NCI-H2227 treated with DMSO at 0.1 percent for 48 hours (cell line): ENCODE results near the gene MPL.
"Not testable (repeated sequence)": the region's sequence is repeated elsewhere in the genome, so short reads cannot be mapped to it uniquely, and the experiment has no call there.

Source experiments
- DNase-seq: peaks from one replicate; lab custom pipeline; 2025; lab: John Stamatoyannopoulos, UW

Gene MPL

DNA sequence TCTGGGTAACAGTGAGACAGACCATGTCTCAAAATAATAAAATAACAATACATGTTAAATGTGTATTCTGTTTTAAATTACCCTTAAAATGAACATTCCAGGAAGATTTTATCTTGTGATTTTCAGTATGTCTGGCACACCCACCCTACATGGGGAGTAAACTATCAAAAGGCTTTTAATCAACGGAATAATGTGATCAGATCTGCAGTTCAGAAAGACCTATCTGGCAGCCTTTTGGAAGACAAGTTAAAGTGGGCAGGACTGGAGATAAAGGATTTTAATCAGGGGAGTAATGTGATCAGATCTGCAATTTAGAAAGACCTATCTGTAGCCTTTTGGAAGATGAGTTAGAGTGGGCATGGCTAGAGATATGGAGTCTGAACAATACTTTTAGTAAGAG is 41.9 kb downstream of the MPL start:
- no peak for DNase-seq

DNA sequence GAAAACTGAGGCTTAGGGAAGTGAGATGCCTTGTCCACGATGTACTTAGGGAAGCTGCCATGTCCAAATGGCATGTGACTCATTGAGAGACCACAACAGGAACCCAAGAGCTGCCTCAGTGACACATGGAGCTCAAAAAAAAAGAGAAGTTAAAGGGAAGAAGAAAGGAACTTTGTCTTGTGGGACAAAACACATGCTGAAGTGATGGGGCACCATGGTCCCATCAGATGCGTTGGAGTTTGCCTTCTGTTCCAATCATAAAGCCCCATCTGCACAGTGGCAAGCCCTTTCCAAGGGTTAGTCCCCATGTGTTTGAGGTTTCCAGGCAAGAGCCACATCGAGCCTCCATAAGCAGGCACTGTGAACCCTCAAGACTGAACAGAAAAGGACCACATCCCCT is 44.0 kb downstream of the MPL start:
- no peak for DNase-seq

- DNase-seq, result peak; percentile 20
Measured at GRCh38 chr1:43382027-43382779, 44.6 kb downstream of the MPL start.

DNA sequence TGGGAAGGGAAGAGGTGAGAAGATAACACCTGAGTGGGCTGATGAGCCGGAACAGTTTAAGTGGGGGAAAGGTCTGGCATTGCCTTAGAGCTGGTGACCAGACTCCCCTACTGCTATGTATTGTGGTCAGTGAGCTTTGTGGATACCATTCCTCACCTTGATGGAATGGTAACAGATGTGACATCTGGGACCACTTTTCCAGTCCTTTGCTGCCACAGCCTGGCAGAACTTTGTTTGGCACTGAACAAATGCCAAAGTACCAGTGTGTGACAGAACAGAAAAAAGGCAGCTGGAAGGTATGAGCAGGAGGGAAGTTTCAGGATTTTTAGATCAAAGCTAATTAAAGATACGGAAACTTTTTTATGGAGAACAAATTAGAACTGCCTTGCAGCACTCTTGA is 45.8 kb downstream of the MPL start:
- DNase-seq, result no peak

GRCh38 chr1:43386676-43387075 is 49.1 kb downstream of the MPL start:
- DNase-seq, result no peak

- no peak for DNase-seq
Measured at GRCh38 chr1:43387976-43388599, 50.5 kb downstream of the MPL start.

GRCh38 chr1:43388613-43389012 is 51.0 kb downstream of the MPL start:
- DNase-seq, result no peak

DNA sequence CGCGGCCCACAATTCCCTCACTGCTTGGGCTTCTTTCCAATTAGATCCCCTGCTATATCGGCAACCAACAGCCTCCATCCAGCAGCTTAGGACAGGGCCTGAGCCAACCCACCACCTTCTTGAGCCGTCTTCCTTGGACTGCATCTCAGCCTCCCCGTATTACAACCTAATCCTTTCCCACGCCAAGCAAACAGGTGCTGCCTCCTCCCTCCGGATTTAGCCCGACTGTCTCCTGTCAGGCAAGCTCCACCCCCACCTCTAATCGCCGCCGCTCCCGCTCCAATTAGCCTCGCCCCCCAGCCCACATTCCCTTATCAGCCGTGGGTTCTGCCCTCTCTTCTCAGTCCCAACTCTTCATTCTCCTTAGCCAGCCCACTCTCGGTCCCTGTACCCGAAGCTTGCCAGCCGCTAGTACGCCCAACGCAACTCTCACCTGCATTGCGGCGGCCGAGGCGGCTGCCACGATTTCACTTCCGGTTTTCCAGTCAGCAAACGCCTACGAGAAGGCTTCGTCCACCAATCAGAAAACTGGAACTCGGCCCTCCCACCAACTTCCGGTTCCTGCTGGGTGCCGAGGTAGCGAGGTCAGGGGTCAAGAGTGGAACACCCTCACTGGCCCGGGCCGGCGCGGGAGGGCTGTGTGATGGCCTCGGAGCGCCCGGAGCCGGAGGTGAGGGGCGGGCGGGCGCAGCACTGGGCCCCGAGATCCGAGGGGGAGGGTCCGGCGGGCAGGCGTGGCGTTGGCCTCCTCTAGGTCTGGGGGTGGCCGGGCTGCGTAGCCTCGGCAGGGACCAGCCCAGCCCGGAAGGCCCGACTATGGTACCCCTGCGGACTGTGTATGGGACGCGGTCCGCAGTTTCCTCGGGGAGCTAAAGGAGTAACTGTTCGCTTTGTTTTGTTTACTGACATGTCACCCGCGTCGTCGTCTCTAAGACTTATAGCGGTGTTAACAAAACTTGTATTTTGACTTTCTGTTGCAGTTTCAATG is 52.0 kb downstream of the MPL start, which contains the start of the genes MED8 and SZT2:
TSS of gene MED8 (minus strand) at position 475 of the 988 bp plus-strand sequence. CDS start at position 439, 36 bp downstream.
TSS of gene SZT2 (plus strand) at position 574 of the 988 bp plus-strand sequence. CDS start at position 644, 70 bp downstream.
- peak; percentile 89 for DNase-seq

GRCh38 chr1:43392702-43393101 is 55.1 kb downstream of the MPL start:
- no peak for DNase-seq

DNA sequence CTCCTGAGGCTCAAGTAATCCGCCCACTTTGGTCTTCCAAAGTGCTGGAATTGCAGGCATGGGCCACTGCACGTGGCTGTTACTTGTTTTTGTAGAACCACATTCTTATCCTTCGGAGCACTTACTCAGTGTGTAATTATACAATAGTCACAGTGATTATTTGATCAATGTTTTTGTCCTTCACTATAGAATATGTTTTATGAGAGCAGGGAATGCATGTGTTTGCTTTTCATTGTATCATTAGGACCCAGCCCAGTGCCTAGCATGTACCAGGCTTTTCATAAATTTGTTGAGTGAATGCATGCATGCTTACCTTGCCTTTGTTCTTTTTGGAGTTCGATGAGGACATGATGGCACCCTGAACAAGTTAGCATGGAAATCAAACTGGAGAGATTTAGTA is 57.9 kb downstream of the MPL start:
- DNase-seq, result no peak

DNA sequence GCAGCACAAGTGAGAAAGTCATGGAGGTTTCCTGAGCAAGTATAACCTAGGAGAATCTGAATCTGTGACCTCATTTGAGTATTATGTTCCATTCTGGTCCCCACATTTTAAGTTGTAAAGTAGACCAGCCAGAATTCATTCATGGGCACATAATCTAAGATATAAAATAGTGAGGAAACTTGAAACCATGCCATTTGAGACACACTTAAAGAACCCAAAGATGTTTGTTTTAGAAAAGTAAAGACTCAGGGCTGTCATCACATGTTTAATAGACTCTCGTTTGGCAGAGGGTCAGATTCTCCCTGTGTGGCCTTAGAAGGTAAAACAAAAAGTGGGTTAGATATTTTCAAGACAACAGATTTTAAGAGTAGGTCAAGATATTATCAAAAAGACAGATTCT is 58.4 kb downstream of the MPL start:
- DNase-seq, result no peak

GRCh38 chr1:43398227-43398626 is 60.6 kb downstream of the MPL start:
- no peak for DNase-seq

- DNase-seq, result not testable (repeated sequence)
Measured at GRCh38 chr1:43400441-43400840, 62.8 kb downstream of the MPL start.

DNA sequence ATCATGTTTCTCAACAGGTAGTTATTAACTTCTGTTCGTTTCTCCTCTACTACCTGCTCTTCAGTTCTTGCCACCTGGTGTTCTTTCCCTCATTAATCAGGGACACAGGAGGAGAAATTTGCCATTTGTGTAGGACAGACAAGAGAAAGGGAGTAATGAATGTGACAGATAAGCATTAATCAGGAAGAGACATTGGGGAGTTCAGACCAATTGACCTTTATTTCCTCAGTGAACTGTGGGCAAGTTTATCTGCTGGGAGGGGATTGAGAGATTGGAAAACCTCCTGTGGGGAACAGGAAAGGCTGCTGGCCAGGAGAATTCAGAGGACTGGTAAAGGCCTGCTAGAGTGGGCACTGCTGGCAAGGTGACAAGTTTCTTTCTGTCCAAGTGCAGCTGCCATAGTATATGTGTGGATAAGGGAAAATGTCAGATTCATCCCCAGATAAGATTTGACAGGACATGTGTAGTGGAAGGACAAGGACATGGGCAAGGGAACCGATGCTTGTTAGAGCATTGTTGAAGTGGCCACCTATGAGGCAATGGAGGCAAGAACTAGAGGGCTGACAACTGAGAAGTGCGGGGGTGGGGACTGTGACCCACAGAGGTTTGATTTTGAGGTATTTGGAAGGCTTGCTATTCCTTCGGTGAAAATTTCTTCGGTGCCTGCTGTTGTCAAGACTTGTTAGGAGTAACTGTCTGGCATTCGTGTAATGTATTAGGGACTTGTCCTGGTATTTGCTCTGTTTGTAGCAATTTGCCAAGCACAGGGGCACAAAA is 64.7 kb downstream of the MPL start:
- DNase-seq, result no peak
